Measurements from ENCODE around the gene SMLR1. TPM values are rescaled to one million over a fixed set of nuclear protein-coding genes. Genes with fewer than 3 reads are reported as not detected.

SMLR1 gene
- total RNA-seq, 2 donors from 2014 or later, result not detected

GRCh38 chr6:130837067-130837466 is 9.9 kb downstream of the SMLR1 start:
- DNase-seq (ENCODE audit: low spot score), result no peak
- Histone ChIP-seq H3K27ac (no peak overlapping the region), H3K9me3 (no peaks in the 10 kb centered on the region), H3K27me3 (no peaks in the 10 kb centered on the region), H3K4me3 (no peak overlapping the region), H3K4me1 (no peaks in the 10 kb centered on the region), H3K36me3 (no peaks in the 10 kb centered on the region)
- no peak for TF ChIP-seq CTCF (IDR thresholded peaks at IDR 0.05)

- Histone ChIP-seq H3K9me3 (no peaks in the 10 kb centered on the region), H3K4me1 (no peaks in the 10 kb centered on the region), H3K27ac (no peak overlapping the region), H3K4me3 (no peak overlapping the region), H3K36me3 (no peaks in the 10 kb centered on the region), H3K27me3 (no peaks in the 10 kb centered on the region)
- TF ChIP-seq CTCF (IDR thresholded peaks at IDR 0.05), result no peak
- no peak for DNase-seq (ENCODE audit: low spot score)
These were observed 11.1 kb downstream of the SMLR1 start for GRCh38 chr6:130838250-130838860.

- TF ChIP-seq CTCF (IDR thresholded peaks at IDR 0.05), result no peak
- H3K27ac ChIP-seq, result no peak overlapping the region
These were observed 11.7 kb downstream of the SMLR1 start for GRCh38 chr6:130838951-130839350.

GRCh38 chr6:130839379-130839778 is 12.2 kb downstream of the SMLR1 start:
- no peaks in the 10 kb centered on the region for H3K9me3 ChIP-seq
- TF ChIP-seq CTCF (IDR thresholded peaks at IDR 0.05), result no peak
- DNase-seq (ENCODE audit: low spot score), result no peak
- H3K4me1 ChIP-seq, result no peaks in the 10 kb centered on the region
- H3K36me3 ChIP-seq, result no peaks in the 10 kb centered on the region
- no peak overlapping the region for H3K27ac ChIP-seq
- no peak overlapping the region for H3K4me3 ChIP-seq
- H3K27me3 ChIP-seq, result no peaks in the 10 kb centered on the region

More at GRCh38 chr6:130838951-130839350, 11.7 kb downstream of the SMLR1 start:
- H3K27me3 ChIP-seq, result no peaks in the 10 kb centered on the region
- no peaks in the 10 kb centered on the region for H3K4me1 ChIP-seq
- no peaks in the 10 kb centered on the region for H3K36me3 ChIP-seq
- H3K9me3 ChIP-seq, result no peaks in the 10 kb centered on the region
- no peak overlapping the region for H3K4me3 ChIP-seq
- DNase-seq (ENCODE audit: low spot score), result no peak

- DNase-seq (ENCODE audit: low spot score), result no peak
- Histone ChIP-seq H3K9me3 (no peaks in the 10 kb centered on the region), H3K4me1 (no peaks in the 10 kb centered on the region), H3K27ac (no peak overlapping the region), H3K27me3 (no peaks in the 10 kb centered on the region), H3K36me3 (no peaks in the 10 kb centered on the region), H3K4me3 (no peak overlapping the region)
- no peak for TF ChIP-seq CTCF (IDR thresholded peaks at IDR 0.05)
These were observed 12.8 kb downstream of the SMLR1 start for GRCh38 chr6:130840050-130840449.

- Histone ChIP-seq H3K4me1 (no peaks in the 10 kb centered on the region), H3K4me3 (no peak overlapping the region), H3K27ac (no peak overlapping the region), H3K36me3 (no peaks in the 10 kb centered on the region), H3K27me3 (no peaks in the 10 kb centered on the region), H3K9me3 (no peaks in the 10 kb centered on the region)
- no peak for DNase-seq (ENCODE audit: low spot score)
- TF ChIP-seq CTCF (IDR thresholded peaks at IDR 0.05), result no peak
These were observed 14.0 kb downstream of the SMLR1 start for GRCh38 chr6:130841128-130841728.

All from right atrium auricular region (tissue), 2 donors.